ENCODE measurements around the gene C7orf57. TPM values are rescaled to one million over a fixed set of nuclear protein-coding genes. Genes with fewer than 3 reads are reported as not detected.
"Not testable (repeated sequence)": the region's sequence is repeated elsewhere in the genome, so short reads cannot be mapped to it uniquely, and the experiment has no call there.

C7orf57 gene
- total and polyA plus RNA-seq, 12 donors, result 0.24 TPM; not detected in 11

DNA sequence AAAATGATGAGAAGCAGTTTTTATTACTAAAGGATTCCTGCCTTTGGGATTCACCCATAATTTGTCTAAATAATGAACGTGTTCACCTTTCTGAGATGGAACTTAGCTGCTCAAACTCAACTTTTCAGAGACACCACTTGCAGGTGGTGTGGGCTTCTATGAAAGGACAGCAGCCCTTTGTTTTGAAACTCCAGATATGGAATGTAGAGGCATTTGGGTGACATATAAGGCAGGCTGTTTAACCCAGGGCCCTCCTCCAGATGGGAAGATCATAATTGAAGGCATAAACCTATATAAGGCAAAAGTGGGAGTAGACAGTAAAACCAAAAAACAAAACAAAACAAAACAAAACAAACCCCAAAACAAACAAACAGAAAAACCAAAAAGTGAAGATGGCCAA is 44.1 kb upstream of the C7orf57 start:
- peak in 1 of 8 donors; percentile 11 for ATAC-seq
- H3K4me3 ChIP-seq, result peak overlapping the region in 7 of 10 donors; percentile 52 to 68 (median 58)

DNA sequence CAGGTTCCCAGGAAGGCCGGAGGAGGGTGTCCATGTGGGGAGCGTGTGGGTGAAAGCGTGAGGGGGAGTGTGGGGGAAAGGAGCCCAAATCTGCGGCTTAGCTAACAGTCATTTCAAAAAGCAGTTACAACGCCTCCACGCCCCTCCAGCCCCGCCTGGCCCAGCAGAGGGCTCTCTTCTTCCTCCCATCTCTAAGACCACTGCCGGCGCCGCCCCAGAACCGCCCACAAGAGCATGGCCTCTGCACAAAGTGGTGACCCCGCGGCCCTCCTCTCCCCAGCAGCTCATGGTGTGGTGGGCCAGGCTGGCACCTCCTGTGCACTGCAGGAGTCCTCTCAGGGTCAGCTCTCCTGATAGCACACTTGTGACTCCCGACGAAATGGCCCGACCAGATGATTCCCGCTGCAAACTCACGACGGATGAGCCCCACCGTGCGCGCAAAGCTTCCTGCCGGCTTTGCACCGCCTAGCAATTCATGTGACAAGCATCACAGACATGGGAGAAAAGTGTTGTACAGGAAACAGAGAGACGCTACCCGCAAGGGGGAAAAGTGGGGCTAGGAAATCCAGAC is 43.5 kb upstream of the C7orf57 start:
- Histone ChIP-seq H3K9me3 (no peaks in the 10 kb centered on the region), H3K4me1 (peaks cover 0 to 13% (median 5%) of the 10 kb centered on the region in 9 donors), H3K27me3 (no peaks in the 10 kb centered on the region), H3K27ac (peak overlapping the region in 9 of 10 donors; percentile 14 to 83 (median 51)), H3K36me3 (no peaks in the 10 kb centered on the region), H3K4me3 (peak overlapping the region; percentile 26 to 68 (median 57))
- DNase-seq (peak; percentile 88), ATAC-seq (peak; percentile 99 to 100 (median 99))
- TF ChIP-seq, protein P1, sequence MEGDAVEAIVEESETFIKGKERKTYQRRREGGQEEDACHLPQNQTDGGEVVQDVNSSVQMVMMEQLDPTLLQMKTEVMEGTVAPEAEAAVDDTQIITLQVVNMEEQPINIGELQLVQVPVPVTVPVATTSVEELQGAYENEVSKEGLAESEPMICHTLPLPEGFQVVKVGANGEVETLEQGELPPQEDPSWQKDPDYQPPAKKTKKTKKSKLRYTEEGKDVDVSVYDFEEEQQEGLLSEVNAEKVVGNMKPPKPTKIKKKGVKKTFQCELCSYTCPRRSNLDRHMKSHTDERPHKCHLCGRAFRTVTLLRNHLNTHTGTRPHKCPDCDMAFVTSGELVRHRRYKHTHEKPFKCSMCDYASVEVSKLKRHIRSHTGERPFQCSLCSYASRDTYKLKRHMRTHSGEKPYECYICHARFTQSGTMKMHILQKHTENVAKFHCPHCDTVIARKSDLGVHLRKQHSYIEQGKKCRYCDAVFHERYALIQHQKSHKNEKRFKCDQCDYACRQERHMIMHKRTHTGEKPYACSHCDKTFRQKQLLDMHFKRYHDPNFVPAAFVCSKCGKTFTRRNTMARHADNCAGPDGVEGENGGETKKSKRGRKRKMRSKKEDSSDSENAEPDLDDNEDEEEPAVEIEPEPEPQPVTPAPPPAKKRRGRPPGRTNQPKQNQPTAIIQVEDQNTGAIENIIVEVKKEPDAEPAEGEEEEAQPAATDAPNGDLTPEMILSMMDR (IDR thresholded peaks at IDR 0.05), result peak; percentile 43 to 98 (median 68)
- intact Hi-C loops (cut with DNase I), result loop anchor here (1.0 to 5.0 kb wide), 6 partner anchors 95 to 120 kb away; partner anchors contain the start of gene UPP1 (in 2 of the 10)
- WGBS, 2 donors, result 2% methylated on average over 26 of the region's 26 CpGs

More for the DNA sequence above, 44.1 kb upstream of the C7orf57 start:
- intact Hi-C loops (cut with DNase I), result loop anchor here in 5 of 10 donors (1.0 to 5.0 kb wide), 4 partner anchors 96 to 121 kb away; partner anchors contain the start of gene UPP1 (in 2 of the 5)
- peak overlapping the region in 5 of 10 donors; percentile 31 to 83 (median 52) for H3K27ac ChIP-seq
- TF ChIP-seq, protein P1 (IDR thresholded peaks at IDR 0.05), result no peak
- no peaks in the 10 kb centered on the region for H3K36me3 ChIP-seq
- H3K4me1 ChIP-seq, result peaks cover 0 to 13% (median 5%) of the 10 kb centered on the region in 9 donors
- no peaks in the 10 kb centered on the region for H3K27me3 ChIP-seq
- no peaks in the 10 kb centered on the region for H3K9me3 ChIP-seq
- 97 to 100% methylated on average over 1 of the region's 1 CpG for WGBS, 2 donors
- no peak for DNase-seq

DNA sequence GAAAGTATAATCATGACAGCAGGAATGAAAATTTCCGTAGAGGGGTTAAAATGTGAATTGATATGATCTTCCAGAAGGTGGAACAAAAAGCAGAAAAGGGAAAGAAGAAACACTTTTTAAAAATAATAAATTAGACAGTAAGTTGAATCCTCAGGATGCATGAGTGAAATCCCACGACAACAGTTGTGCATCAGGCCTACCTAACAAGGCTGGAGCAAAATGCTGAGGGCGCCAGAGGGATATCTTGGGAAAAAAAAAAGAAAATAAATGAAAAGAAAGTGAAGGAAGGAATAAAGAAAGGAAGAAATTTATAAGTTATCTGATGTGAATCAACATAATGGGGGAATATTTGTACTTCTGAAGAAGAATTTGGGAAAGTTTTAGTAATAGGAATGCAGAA is 42.9 kb upstream of the C7orf57 start:
- ATAC-seq (no peak), DNase-seq (no peak)
- WGBS, 2 donors, result 80 to 86% methylated on average over 3 of the region's 3 CpGs
- intact Hi-C loops (cut with DNase I), result loop anchor here in 8 of 10 donors (1.0 to 5.0 kb wide), 5 partner anchors 95 to 120 kb away; partner anchors contain the start of gene UPP1 (in 2 of the 8)
- no peaks in the 10 kb centered on the region for H3K27me3 ChIP-seq
- no peaks in the 10 kb centered on the region for H3K36me3 ChIP-seq
- no peaks in the 10 kb centered on the region for H3K9me3 ChIP-seq
- H3K4me3 ChIP-seq, result peak overlapping the region in 7 of 10 donors; percentile 52 to 68 (median 58)
- peaks cover 0 to 13% (median 5%) of the 10 kb centered on the region in 9 donors for H3K4me1 ChIP-seq
- peak overlapping the region in 8 of 10 donors; percentile 14 to 83 (median 52) for H3K27ac ChIP-seq
- TF ChIP-seq, protein P1 (IDR thresholded peaks at IDR 0.05), result no peak

DNA sequence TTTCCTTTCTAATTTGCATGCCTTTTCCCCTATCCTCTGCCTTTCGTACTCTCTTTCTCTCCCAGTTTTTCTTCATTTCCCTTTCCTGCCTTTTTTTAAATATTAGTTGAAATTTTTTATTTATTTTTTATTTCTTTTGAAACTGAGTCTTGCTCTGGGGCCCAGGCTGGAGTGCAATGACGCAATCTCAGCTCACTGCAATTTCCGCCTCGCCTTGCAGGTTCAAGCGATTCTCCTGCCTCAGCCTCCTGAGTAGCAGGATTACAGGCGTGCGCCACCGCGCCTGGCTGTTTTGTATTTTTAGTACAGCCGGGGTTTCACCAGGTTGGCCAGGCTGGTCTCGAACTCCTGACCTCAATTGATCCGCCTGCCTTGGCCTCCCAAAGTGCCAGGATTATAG is 35.9 kb upstream of the C7orf57 start:
- TF ChIP-seq, protein P1 (IDR thresholded peaks at IDR 0.05), result no peak
- intact Hi-C loops (cut with DNase I), result no loop called here

DNA sequence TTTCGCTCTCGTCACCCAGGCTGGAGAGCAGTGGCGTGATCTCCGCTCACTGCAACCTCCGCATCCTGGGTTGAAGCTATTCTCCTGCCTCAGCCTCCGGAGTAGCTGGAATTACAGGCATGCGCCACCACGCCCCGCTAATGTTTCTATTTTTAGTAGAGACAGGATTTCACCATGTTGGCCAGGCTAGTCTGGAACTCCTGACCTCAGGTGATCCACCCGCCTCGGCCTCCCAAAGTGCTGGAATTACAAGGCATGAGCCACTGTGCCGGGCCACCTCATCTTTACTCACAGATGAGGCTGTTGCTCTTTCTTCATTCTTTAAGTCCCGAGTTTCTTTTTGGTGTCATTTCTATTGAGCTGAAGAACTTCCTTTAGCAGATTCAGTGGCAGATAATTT is 35.2 kb upstream of the C7orf57 start:
- intact Hi-C loops (cut with DNase I); ATAC-seq: not testable (repeated sequence)
- 66 to 73% methylated on average over 13 of the region's 13 CpGs for WGBS, 2 donors

More for the DNA sequence above, 35.9 kb upstream of the C7orf57 start:
- DNase-seq (no peak), ATAC-seq (no peak)
- WGBS, 2 donors, result 95 to 97% methylated on average over 12 of the region's 12 CpGs
- no peaks in the 10 kb centered on the region for H3K36me3 ChIP-seq
- H3K9me3 ChIP-seq, result peaks cover 0 to 5% (median 0%) of the 10 kb centered on the region in 11 donors
- H3K27ac ChIP-seq, result no peak overlapping the region
- no peak overlapping the region for H3K4me3 ChIP-seq
- no peaks in the 10 kb centered on the region for H3K4me1 ChIP-seq
- no peaks in the 10 kb centered on the region for H3K27me3 ChIP-seq

More for the DNA sequence above, 35.2 kb upstream of the C7orf57 start:
- not testable (repeated sequence) for H3K9me3 ChIP-seq, H3K4me1 ChIP-seq, H3K36me3 ChIP-seq, DNase-seq, H3K27me3 ChIP-seq, H3K27ac ChIP-seq, H3K4me3 ChIP-seq

Measured in heart right ventricle (tissue), 16 donors.